ENCODE measurements around the gene INPP5D. TPM values are rescaled to one million over a fixed set of nuclear protein-coding genes. Genes with fewer than 3 reads are reported as not detected.

Gene INPP5D
- total RNA-seq, 4 donors from 2014 or later: 6.5 to 18.7 (median 11.5) TPM

DNA sequence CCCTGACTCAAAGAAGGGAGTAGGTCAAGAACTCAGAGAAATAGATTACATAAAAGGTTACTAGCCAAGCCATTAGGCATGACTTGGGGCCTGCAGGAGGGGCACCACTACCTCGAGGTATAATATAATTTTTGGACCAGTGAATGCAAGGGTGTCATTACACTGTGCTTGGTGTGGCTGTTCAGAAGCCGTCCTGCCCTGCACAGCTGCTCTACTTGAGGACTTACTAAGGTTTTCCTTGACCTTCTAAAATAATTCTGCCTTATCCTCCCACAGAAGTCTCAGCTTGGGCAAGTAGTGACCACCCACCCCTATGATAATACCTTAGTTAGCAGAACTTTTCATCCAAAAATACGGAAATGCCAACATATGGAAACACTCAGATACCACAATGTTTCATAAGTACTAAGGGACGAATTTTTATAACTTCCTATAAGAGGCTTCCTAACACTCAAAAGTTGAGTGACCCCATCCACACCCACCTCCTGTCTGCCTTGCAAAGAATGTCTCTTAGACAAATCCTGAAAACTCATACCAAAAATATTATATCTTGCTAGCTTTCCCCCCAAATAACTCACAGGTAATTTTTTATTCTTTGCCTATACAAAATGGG, 173.6 kb downstream of the INPP5D start:
- Histone ChIP-seq H3K27ac (no peak overlapping the region), H3K9me3 (no peaks in the 10 kb centered on the region), H3K27me3 (no peaks in the 10 kb centered on the region), H3K4me1 (no peaks in the 10 kb centered on the region), H3K36me3 (no peaks in the 10 kb centered on the region), H3K4me3 (no peak overlapping the region)
- 63% methylated on average over 4 of the region's 4 CpGs for WGBS
- DNase-seq (ENCODE audit: low spot score in 2 of 2): no peak
- no peak for TF ChIP-seq CTCF (IDR thresholded peaks at IDR 0.05)
- TF ChIP-seq EP300 (IDR thresholded peaks at IDR 0.05): no peak
- TF ChIP-seq POLR2AphosphoS5 (IDR thresholded peaks at IDR 0.05): no peak
- no peak for TF ChIP-seq POLR2A (IDR thresholded peaks at IDR 0.05)

- no peaks in the 10 kb centered on the region for H3K36me3 ChIP-seq
- no peak for DNase-seq (ENCODE audit: low spot score in 2 of 2)
- H3K27ac ChIP-seq: no peak overlapping the region
- TF ChIP-seq POLR2A (IDR thresholded peaks at IDR 0.05) (no peak), EP300 (IDR thresholded peaks at IDR 0.05) (no peak), CTCF (IDR thresholded peaks at IDR 0.05) (no peak), POLR2AphosphoS5 (IDR thresholded peaks at IDR 0.05) (no peak)
- no peak overlapping the region for H3K4me3 ChIP-seq
- WGBS: 71% methylated on average over 2 of the region's 2 CpGs
- H3K9me3 ChIP-seq: no peaks in the 10 kb centered on the region
- H3K27me3 ChIP-seq: no peaks in the 10 kb centered on the region
- no peaks in the 10 kb centered on the region for H3K4me1 ChIP-seq
Observed at GRCh38 chr2:233234264-233234663, 174.1 kb downstream of the INPP5D start.

DNA sequence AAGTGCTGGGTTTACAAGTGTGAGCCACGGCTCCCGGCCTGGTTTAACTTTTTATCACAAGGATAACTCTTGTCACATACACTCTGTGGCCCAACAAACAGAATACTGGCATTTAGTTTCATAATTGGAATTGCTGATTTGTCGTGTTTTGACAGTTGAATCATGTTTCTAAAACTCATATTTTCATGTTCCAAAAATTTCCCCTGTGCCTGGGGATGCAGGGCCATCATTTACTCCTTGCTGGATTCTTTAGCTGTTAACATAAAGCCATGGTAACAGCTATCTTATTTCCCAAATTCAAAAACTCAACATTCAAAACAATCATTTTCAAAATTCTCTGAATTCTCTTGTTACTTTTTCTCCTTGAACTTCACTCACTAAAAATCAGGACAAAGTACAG, 174.9 kb downstream of the INPP5D start:
- DNase-seq (ENCODE audit: low spot score in 2 of 2): no peak
- 86% methylated on average over 3 of the region's 3 CpGs for WGBS
- H3K36me3 ChIP-seq: no peaks in the 10 kb centered on the region
- H3K9me3 ChIP-seq: no peaks in the 10 kb centered on the region
- H3K27me3 ChIP-seq: no peaks in the 10 kb centered on the region
- no peak overlapping the region for H3K27ac ChIP-seq
- no peak overlapping the region for H3K4me3 ChIP-seq
- H3K4me1 ChIP-seq: no peaks in the 10 kb centered on the region
- TF ChIP-seq POLR2AphosphoS5 (IDR thresholded peaks at IDR 0.05): no peak
- no peak for TF ChIP-seq CTCF (IDR thresholded peaks at IDR 0.05)
- TF ChIP-seq POLR2A (IDR thresholded peaks at IDR 0.05): no peak
- no peak for TF ChIP-seq EP300 (IDR thresholded peaks at IDR 0.05)

GRCh38 chr2:233235977-233236376, 175.8 kb downstream of the INPP5D start:
- H3K27me3 ChIP-seq: no peaks in the 10 kb centered on the region
- no peaks in the 10 kb centered on the region for H3K4me1 ChIP-seq
- no peak overlapping the region for H3K4me3 ChIP-seq
- H3K9me3 ChIP-seq: no peaks in the 10 kb centered on the region
- no peaks in the 10 kb centered on the region for H3K36me3 ChIP-seq
- TF ChIP-seq EP300 (IDR thresholded peaks at IDR 0.05) (no peak), POLR2A (IDR thresholded peaks at IDR 0.05) (no peak), CTCF (IDR thresholded peaks at IDR 0.05) (no peak), POLR2AphosphoS5 (IDR thresholded peaks at IDR 0.05) (no peak)
- DNase-seq (ENCODE audit: low spot score in 2 of 2): no peak
- 94% methylated on average over 4 of the region's 9 CpGs for WGBS
- H3K27ac ChIP-seq: no peak overlapping the region

GRCh38 chr2:233236820-233237589, 176.9 kb downstream of the INPP5D start:
- 78% methylated on average over 7 of the region's 7 CpGs for WGBS
- no peak for DNase-seq (ENCODE audit: low spot score in 2 of 2)
- H3K4me3 ChIP-seq: no peak overlapping the region

More at GRCh38 chr2:233236820-233237589, 176.9 kb downstream of the INPP5D start:
- no peaks in the 10 kb centered on the region for H3K36me3 ChIP-seq
- H3K4me1 ChIP-seq: peaks cover 3% of the 10 kb centered on the region
- no peak overlapping the region for H3K27ac ChIP-seq
- H3K27me3 ChIP-seq: no peaks in the 10 kb centered on the region
- no peaks in the 10 kb centered on the region for H3K9me3 ChIP-seq
- TF ChIP-seq CTCF (IDR thresholded peaks at IDR 0.05) (no peak), POLR2AphosphoS5 (IDR thresholded peaks at IDR 0.05) (no peak), EP300 (IDR thresholded peaks at IDR 0.05) (no peak), POLR2A (IDR thresholded peaks at IDR 0.05) (no peak)

Measured in suprapubic skin (tissue), 4 donors.